Activated CD4-positive, alpha-beta T cell treated with anti-CD3 and anti-CD28 coated beads for 48 hours (primary cell): ENCODE data around the gene PSMD12.
"Not testable (repeated sequence)": the region's sequence is repeated elsewhere in the genome, so short reads cannot be mapped to it uniquely, and the experiment has no call there.

Experiments
- DNase-seq: peaks from one replicate; pipeline ENCODE4 v3.0.0-alpha.2; 2020

PSMD12 gene

GRCh38 chr17:67366193-67367157 is at the start of gene PSMD12:
PSMD12 (minus strand) TSS chr17:67366577; CDS start chr17:67366519, 58 bp downstream.
- peak; percentile 96 for DNase-seq

- no peak for DNase-seq
Observed at GRCh38 chr17:67415291-67415690, 48.9 kb upstream of the PSMD12 start.

DNA sequence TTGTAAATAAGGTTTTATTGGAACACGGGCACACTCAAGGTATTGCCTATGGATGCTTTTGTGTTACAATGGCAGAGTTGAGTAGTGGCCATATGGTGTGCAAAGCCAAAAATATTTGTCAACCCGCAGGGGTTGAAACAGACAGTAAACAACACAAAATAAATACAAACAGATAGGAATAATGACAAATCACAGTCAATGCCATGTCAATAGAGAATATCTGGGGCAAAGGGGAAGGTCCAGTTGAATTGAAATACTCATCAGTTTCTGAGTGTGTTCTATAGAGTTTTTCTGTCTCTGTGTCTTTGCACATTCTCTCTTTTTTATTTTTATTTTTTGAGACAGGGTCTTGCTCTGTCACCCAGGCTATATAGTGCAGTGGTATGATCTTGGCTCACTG is 48.2 kb upstream of the PSMD12 start:
- no peak for DNase-seq

GRCh38 chr17:67414130-67414529 is 47.8 kb upstream of the PSMD12 start:
- DNase-seq, result no peak

DNA sequence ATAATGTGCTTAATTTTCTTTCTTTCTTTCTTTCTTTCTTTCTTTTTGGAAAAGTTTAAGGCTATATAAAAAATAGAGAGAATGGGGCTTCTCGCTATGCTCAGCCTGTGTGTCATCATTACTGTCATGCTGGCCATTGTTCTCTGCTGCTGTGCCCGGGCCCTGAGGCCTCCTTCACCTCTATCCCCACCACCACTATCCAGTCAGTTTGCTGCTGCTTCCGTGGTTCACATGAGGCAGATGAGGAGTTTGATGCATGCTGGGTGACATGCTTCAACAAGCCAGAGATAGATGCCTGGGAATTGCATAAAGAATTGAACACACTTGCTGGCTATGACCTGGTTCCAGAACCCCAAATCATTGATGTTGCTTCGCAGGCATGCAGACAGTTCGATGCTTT is 47.0 kb upstream of the PSMD12 start:
- DNase-seq, result no peak

- DNase-seq, result no peak
Observed at GRCh38 chr17:67412941-67413340, 46.6 kb upstream of the PSMD12 start.

DNA sequence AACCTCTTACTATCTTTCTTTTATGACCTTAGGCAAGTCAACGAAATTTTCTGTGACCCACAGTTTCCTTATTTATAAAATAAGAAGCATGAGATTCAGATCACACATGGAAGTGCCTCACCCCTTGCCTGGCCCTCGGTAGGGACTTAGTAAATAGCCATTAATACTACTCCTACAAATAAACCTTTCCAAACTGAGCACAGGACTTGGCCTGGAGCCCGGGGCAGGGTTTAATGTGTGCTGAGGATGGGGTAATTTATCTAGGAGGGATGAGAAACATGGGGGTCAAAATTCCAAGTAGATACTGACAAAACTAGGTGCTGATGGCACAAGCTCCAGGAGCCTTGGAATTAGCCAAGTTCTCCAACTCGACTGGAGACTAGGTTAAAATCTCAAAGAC is 45.7 kb upstream of the PSMD12 start:
- no peak for DNase-seq

- no peak for DNase-seq
Observed at GRCh38 chr17:67411397-67411796, 45.0 kb upstream of the PSMD12 start.

DNA sequence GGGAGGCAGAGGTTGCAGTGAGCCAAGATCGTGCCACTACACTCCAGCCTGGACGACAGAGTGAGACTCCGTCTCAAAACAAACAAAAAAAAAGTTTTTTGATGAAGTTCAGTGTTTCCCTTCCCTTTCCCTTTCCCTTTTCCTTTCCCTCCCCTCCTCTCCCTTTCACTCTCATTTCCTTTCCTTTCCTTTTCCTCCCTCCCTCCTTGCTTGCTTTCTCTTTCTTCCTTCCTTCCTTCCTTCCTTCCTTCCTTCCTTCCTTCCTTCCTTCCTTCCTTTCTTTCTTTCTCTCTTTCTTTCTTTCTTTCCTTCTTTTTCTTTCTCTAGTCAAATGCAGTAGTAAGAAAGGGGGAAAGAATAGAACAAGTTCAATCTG is 42.1 kb upstream of the PSMD12 start:
- not testable (repeated sequence) for DNase-seq

GRCh38 chr17:67403483-67403882 is 37.1 kb upstream of the PSMD12 start:
- DNase-seq, result no peak

DNA sequence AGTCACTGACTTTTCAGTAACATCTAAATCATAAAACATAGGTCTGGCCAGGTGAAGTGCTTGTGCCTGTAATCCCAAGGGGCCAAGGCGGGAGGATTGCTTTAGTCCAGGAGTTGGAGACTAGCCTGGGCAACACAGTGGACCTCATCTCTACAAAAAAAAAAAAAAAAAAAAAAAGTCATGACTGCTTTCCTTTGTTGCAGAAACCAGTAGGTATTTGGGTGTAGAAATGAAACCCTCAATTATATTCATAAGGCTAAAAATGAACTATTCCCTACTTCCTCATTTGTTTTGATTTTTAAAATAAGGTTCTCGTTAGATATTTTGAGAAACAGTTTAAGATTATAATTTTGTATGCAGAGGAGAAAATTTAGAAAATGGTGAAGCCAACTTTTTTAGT is 36.7 kb upstream of the PSMD12 start:
- no peak for DNase-seq

- no peak for DNase-seq
Observed at GRCh38 chr17:67401598-67402504, 35.5 kb upstream of the PSMD12 start.

GRCh38 chr17:67401106-67401505 is 34.7 kb upstream of the PSMD12 start:
- no peak for DNase-seq

- DNase-seq, result no peak
Observed at GRCh38 chr17:67400193-67400592, 33.8 kb upstream of the PSMD12 start.

GRCh38 chr17:67399676-67400075 is 33.3 kb upstream of the PSMD12 start:
- DNase-seq, result no peak

GRCh38 chr17:67393809-67394397 is 27.5 kb upstream of the PSMD12 start:
- DNase-seq, result no peak

- peak; percentile 42 for DNase-seq
Observed at GRCh38 chr17:67392111-67392510, 25.7 kb upstream of the PSMD12 start.

- DNase-seq, result peak; percentile 75
Observed at GRCh38 chr17:67390646-67391361, 24.4 kb upstream of the PSMD12 start.

- DNase-seq, result no peak
Observed at GRCh38 chr17:67390006-67390645, 23.7 kb upstream of the PSMD12 start.

GRCh38 chr17:67388986-67389385 is 22.6 kb upstream of the PSMD12 start:
- no peak for DNase-seq

- not testable (repeated sequence) for DNase-seq
Observed at GRCh38 chr17:67388536-67388935, 22.2 kb upstream of the PSMD12 start.

- peak; percentile 83 for DNase-seq
Observed at GRCh38 chr17:67386965-67387551, 20.7 kb upstream of the PSMD12 start.
